Smooth muscle cell of bladder (primary cell): ENCODE data around the gene SPAG16. TPM values are rescaled to one million over a fixed set of nuclear protein-coding genes. Genes with fewer than 3 reads are reported as not detected.

Experiments used
- total RNA-seq: library from RNA; depleted of rRNA; stranded (reverse); fragments of >200 nt; gene quantifications from 2 replicates; pipeline ENCODE4 v1.2.3, GENCODE V29; 2014

Gene SPAG16
- 24.1 and 24.9 TPM in 2 replicates for total RNA-seq

DNA sequence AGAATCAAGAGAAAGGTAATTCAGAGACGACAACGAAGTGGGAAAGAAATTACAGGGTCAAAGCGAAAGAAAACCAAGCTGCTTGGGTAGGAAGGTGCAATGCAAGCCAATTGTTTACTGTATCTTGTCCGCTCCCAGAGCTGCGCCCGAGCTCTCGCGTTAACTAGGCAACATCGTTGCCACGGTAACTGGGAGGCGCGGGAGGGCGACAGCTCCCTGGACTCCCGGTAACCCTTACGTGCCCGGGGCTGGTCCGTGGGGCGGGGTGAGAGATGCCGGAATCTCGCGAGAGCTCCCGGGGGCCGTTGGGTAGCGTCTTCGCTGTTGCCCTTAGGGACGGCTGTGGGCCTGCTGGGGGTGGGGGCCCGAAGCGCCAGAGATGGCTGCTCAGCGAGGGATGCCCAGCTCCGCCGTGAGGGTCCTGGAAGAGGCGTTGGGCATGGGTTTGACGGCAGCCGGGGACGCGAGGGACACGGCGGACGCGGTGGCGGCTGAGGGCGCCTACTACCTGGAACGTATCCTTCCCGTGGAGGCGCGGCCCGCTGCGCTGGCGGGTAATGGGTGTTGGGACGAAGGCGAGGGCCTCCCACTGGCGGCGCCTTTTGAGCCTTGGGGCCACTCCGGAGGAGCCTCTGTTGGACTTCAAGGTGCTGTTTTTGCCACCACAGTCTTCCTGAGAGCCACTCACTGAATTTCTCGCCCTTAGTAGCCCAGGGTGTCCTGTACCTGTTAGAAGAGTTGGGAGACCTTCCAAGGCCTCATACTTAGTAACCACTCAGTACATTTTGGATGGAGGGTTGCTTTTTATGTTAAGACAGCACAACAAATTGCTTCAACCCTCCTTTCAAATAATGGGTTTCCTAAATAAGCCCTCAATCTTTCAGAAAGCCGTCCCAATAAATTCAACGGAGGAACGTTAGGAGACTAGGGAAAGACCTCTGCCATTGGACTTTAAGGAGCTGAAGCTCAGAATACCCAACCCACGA, at the start of gene SPAG16:
Gene SPAG16, plus strand, starts transcription at position 360 of the 986 bp plus-strand sequence.

DNA sequence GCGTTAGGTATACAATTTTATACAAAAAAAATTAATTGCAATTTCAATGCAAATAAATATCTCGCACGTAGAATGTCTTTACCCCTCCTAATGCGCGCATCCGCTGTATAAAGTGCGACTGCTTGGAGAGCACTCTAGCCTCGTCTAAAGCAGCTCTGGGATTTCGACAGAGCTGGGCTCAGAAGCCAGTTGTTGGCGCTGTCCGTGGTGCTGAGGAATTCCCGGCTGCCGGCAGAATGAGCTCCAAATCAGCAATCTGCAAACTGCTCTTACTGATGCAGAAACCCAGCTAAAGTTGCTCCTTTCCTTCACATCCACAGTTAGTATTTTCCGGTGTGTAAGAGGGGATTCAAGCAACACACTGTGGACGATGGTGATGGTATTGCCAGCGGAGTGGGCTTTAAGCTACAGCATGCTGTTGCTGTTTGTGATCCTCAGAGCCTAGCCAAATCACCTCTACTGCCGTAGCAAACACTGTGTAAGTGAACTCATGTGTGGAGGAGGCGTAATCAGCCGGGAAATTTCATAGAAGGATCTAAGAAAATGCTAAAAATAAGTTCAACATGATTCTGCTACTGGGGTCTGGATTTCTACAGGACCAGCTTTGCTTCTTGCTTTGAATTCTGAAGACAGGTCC, 1126.8 kb downstream of the SPAG16 start, which contains the start of gene VWC2L:
Gene VWC2L, plus strand, starts transcription at position 137 of the 637 bp plus-strand sequence. CDS start 3,140 bp downstream, outside the sequence.

Other genes with a start within 250 kb of the SPAG16 start
- 4.4 and 5.1 TPM in 2 replicates for gene IKZF2, start 132.9 kb upstream of the SPAG16 start, total RNA-seq